ENCODE measurements around the gene CDC34. TPM values are rescaled to one million over a fixed set of nuclear protein-coding genes. Genes with fewer than 3 reads are reported as not detected.

CDC34 gene
- total and polyA plus RNA-seq, 2 of the 8 experiments (the other 6 are each of a cell fraction or from before 2014, with no cell fraction given), result 95.9 to 129 TPM

GRCh38 chr19:493391-494170, 38.0 kb upstream of the CDC34 start (continued):
- TF ChIP-seq CHD7 (IDR thresholded peaks at IDR 0.05; ENCODE audit: insufficient replicate concordance, low read length) (no peak), POLR2A (IDR thresholded peaks at IDR 0.05; ENCODE audit: control extremely low read depth in 1 of 2, low read depth in 2 of 2, low read length in 2 of 2) (no peak), E2F6 (IDR thresholded peaks at IDR 0.05) (no peak), ASH2L (IDR thresholded peaks at IDR 0.05; ENCODE audit: low read length) (no peak), POLR2AphosphoS5 (IDR thresholded peaks at IDR 0.05; ENCODE audit: low read depth, low read length) (no peak), CHD2 (IDR thresholded peaks at IDR 0.05; ENCODE audit: low read length) (no peak), KDM4A (IDR thresholded peaks at IDR 0.05; ENCODE audit: low read depth, low read length, severe bottlenecking) (no peak), CEBPB (IDR thresholded peaks at IDR 0.05; ENCODE audit: low read depth, low read length) (no peak)

Measured in H1 (cell line).